H9 (cell line): ENCODE results near the gene COX7B2. TPM values are rescaled to one million over a fixed set of nuclear protein-coding genes. Genes with fewer than 3 reads are reported as not detected.

ENCODE experiments used
- DNase-seq: peaks from one replicate; pipeline ENCODE4 v3.0.0-alpha.2; 2017
- H2AFZ ChIP-seq: one replicate; pipeline ENCODE4 v1.6.1; 2013; ENCODE audit warnings: mild to moderate bottlenecking, low read length, control low read depth, moderate library complexity
- H2AK5ac ChIP-seq: 2 replicates; pipeline ENCODE4 v1.6.1; 2013; ENCODE audit warnings: low read length, control low read depth, mixed read lengths; ENCODE audit not compliant: insufficient read length
- H2BK120ac ChIP-seq: one replicate; pipeline ENCODE4 v1.6.1; 2013; ENCODE audit warnings: low read depth, mild to moderate bottlenecking, low read length, control low read depth, inconsistent platforms; ENCODE audit not compliant: poor library complexity, severe bottlenecking
- H2BK12ac ChIP-seq: 2 replicates; pipeline ENCODE4 v1.6.1; 2013; ENCODE audit warnings: low read length, control low read depth, mixed read lengths, low read depth; ENCODE audit not compliant: insufficient read length
- H2BK15ac ChIP-seq: 2 replicates; pipeline ENCODE4 v1.6.1; 2013; ENCODE audit warnings: low read depth, low read length, control low read depth
- H2BK20ac ChIP-seq: one replicate; pipeline ENCODE4 v1.6.1; 2013; ENCODE audit warnings: low read depth, mild to moderate bottlenecking, low read length, control low read depth, inconsistent platforms; ENCODE audit not compliant: poor library complexity, severe bottlenecking
- H2BK5ac ChIP-seq: 2 replicates; pipeline ENCODE4 v1.6.1; 2013; ENCODE audit warnings: low read length, control low read depth, mixed read lengths; ENCODE audit not compliant: insufficient read length
- H3K14ac ChIP-seq: 2 replicates; pipeline ENCODE4 v1.6.1; 2013; ENCODE audit warnings: low read length, control low read depth; ENCODE audit not compliant: insufficient read depth
- H3K18ac ChIP-seq: 2 replicates; pipeline ENCODE4 v1.6.1; 2013; ENCODE audit warnings: low read depth, mild to moderate bottlenecking, mixed read lengths, low read length, control low read depth; ENCODE audit not compliant: insufficient read length
- H3K23ac ChIP-seq: 2 replicates; pipeline ENCODE4 v1.6.1; 2013; ENCODE audit warnings: low read length, control low read depth, mixed read lengths, low read depth; ENCODE audit not compliant: insufficient read length
- H3K23me2 ChIP-seq: 2 replicates; pipeline ENCODE4 v1.6.1; 2013; ENCODE audit warnings: low read depth, mild to moderate bottlenecking, mixed read lengths, low read length, control low read depth; ENCODE audit not compliant: insufficient read length, poor library complexity, severe bottlenecking
- H3K27ac ChIP-seq: 2 replicates; pipeline ENCODE4 v1.5.1; 2013; ENCODE audit warnings: low read length, control low read depth, mixed read lengths, low read depth; ENCODE audit not compliant: insufficient read length
- H3K27me3 ChIP-seq: 2 replicates; pipeline ENCODE4 v1.6.1; 2013; ENCODE audit warnings: low read length, control low read depth, inconsistent platforms; ENCODE audit not compliant: insufficient read depth
- H3K4ac ChIP-seq: 2 replicates; pipeline ENCODE4 v1.6.1; 2013; ENCODE audit warnings: low read depth, mild to moderate bottlenecking, control low read depth, inconsistent platforms, low read length, moderate library complexity
- H3K4me1 ChIP-seq: 2 replicates; pipeline ENCODE4 v1.6.1; 2013; ENCODE audit warnings: low read length, control low read depth, inconsistent platforms; ENCODE audit not compliant: insufficient read depth
- H3K4me2 ChIP-seq: 2 replicates; pipeline ENCODE4 v1.6.1; 2013; ENCODE audit warnings: low read length, control low read depth, mixed read lengths; ENCODE audit not compliant: insufficient read length, insufficient read depth
- H3K56ac ChIP-seq: 2 replicates; pipeline ENCODE4 v1.6.1; 2013; ENCODE audit warnings: low read depth, mild to moderate bottlenecking, mixed read lengths, low read length, control low read depth; ENCODE audit not compliant: insufficient read length
- H3K79me1 ChIP-seq: 2 replicates; pipeline ENCODE4 v1.6.1; 2013; ENCODE audit warnings: low read depth, mild to moderate bottlenecking, moderate library complexity, low read length, control low read depth, inconsistent platforms; ENCODE audit not compliant: insufficient read depth, poor library complexity, severe bottlenecking
- H3K79me2 ChIP-seq: 2 replicates; pipeline ENCODE4 v1.6.1; 2013; ENCODE audit warnings: low read length, control low read depth, inconsistent platforms; ENCODE audit not compliant: insufficient read depth
- H3K9ac ChIP-seq: 2 replicates; pipeline ENCODE4 v1.6.1; 2013; ENCODE audit warnings: low read length, control low read depth, mixed read lengths; ENCODE audit not compliant: insufficient read length; ENCODE audit errors: extremely low read depth
- H3K9me3 ChIP-seq: one replicate; pipeline ENCODE4 v1.6.1; 2013; ENCODE audit warnings: low read depth, low read length, inconsistent platforms; ENCODE audit not compliant: control insufficient read depth
- H3T11ph ChIP-seq: one replicate; pipeline ENCODE4 v1.6.1; 2013; ENCODE audit warnings: mild to moderate bottlenecking, low read length, control low read depth, inconsistent platforms
- H4K20me1 ChIP-seq: one replicate; pipeline ENCODE4 v1.6.1; 2013; ENCODE audit not compliant: control insufficient read depth, insufficient read length, insufficient read depth
- H4K5ac ChIP-seq: 2 replicates; pipeline ENCODE4 v1.6.1; 2013; ENCODE audit warnings: low read depth, mild to moderate bottlenecking, mixed read lengths, low read length, control low read depth; ENCODE audit not compliant: insufficient read length
- H4K8ac ChIP-seq: replicated peaks from 2 replicates; pipeline ENCODE4 v1.6.1; 2013; ENCODE audit warnings: low read length, control low read depth, mixed read lengths, low read depth; ENCODE audit not compliant: insufficient read length
- H4K91ac ChIP-seq: 2 replicates; pipeline ENCODE4 v1.6.1; 2013; ENCODE audit warnings: low read depth, mild to moderate bottlenecking, moderate library complexity, mixed read lengths, low read length, control low read depth; ENCODE audit not compliant: insufficient read length
- H3K27ac Mint-ChIP-seq, 3 experiments: 2 replicates in 2 of 3; 3 replicates in 1 of 3; pipeline ENCODE4 v1.8.0; 2020 to 2021; ENCODE audit warnings: mixed read lengths in 3 of 3, mild to moderate bottlenecking in 1 of 3, moderate library complexity in 1 of 3
- H3K27me3 Mint-ChIP-seq: 2 replicates; pipeline ENCODE4 v1.8.0; 2021; ENCODE audit warnings: low read depth, mild to moderate bottlenecking, moderate library complexity, mixed read lengths
- H3K36me3 Mint-ChIP-seq, 3 experiments: 2 replicates in 2 of 3; 3 replicates in 1 of 3; pipeline ENCODE4 v1.8.0; 2020 to 2021; ENCODE audit warnings: low read depth in 3 of 3, mixed read lengths in 3 of 3; ENCODE audit not compliant: insufficient read depth in 1 of 3
- H3K4me1 Mint-ChIP-seq, 2 experiments: 2 replicates each; pipeline ENCODE4 v1.8.0; 2020; ENCODE audit warnings: mixed read lengths in 2 of 2
- H3K4me3 Mint-ChIP-seq, 2 experiments: 2 replicates in 1 of 2; 3 replicates in 1 of 2; pipeline ENCODE4 v1.8.0; 2020 to 2021; ENCODE audit warnings: mild to moderate bottlenecking in 2 of 2, mixed read lengths in 2 of 2, moderate library complexity in 1 of 2
- H3K9me3 Mint-ChIP-seq, 2 experiments: 2 replicates in 1 of 2; 3 replicates in 1 of 2; pipeline ENCODE4 v1.8.0; 2020; ENCODE audit warnings: mild to moderate bottlenecking in 2 of 2, mixed read lengths in 2 of 2, moderate library complexity in 1 of 2
- CTCF ChIP-seq: fragments of 200-600 bp; sonication (generic); conservative IDR thresholded peaks from 3 replicates; pipeline ENCODE4 v1.8.0; 2021; ENCODE audit warnings: antibody characterized with exemption, mild to moderate bottlenecking
- WGBS: extraction: QIAGEN DNeasy Blood & Tissue Kit; methylation state at CpG from one replicate; pipeline ENCODE4 v1.1.7; 2013; ENCODE audit warnings: missing lambda C conversion rate, low lambda C conversion rate, mixed read lengths; ENCODE audit not compliant: insufficient read length; ENCODE audit errors: extremely low coverage; 5-methylcytosine and 5-hydroxymethylcytosine counted together
- total RNA-seq: library from RNA; stranded (reverse); gene quantifications from 2 replicates; pipeline ENCODE4 v1.2.1, GENCODE V29; 2021

COX7B2 gene
- total RNA-seq, 1 experiment from 2014 or later, result not detected

- Histone ChIP-seq H3T11ph (no peak overlapping the region), H2BK12ac (no peak overlapping the region), H3K23me2 (no peaks in the 10 kb centered on the region), H2BK120ac (no peak overlapping the region), H3K4ac (no peak overlapping the region), H3K9me3 (no peaks in the 10 kb centered on the region), H4K8ac (no peak overlapping the region), H3K14ac (no peak overlapping the region), H3K23ac (no peak overlapping the region), H2BK20ac (no peak overlapping the region), H4K91ac (no peak overlapping the region), H2AK5ac (no peak overlapping the region), H2AFZ (no peak overlapping the region), H3K79me1 (no peaks in the 10 kb centered on the region), H2BK5ac (no peak overlapping the region), H3K79me2 (no peaks in the 10 kb centered on the region), H3K27me3 (no peaks in the 10 kb centered on the region), H3K56ac (no peak overlapping the region), H3K4me1 (no peaks in the 10 kb centered on the region), H2BK15ac (no peak overlapping the region), H3K18ac (no peak overlapping the region), H3K4me2 (no peak overlapping the region), H4K20me1 (no peaks in the 10 kb centered on the region), H3K9ac (no peak overlapping the region), H4K5ac (no peak overlapping the region), H3K27ac (no peak overlapping the region)
- no peak for DNase-seq
- Mint-ChIP-seq H3K4me3 (no peak overlapping the region), H3K4me1 (no peaks in the 10 kb centered on the region), H3K36me3 (no peaks in the 10 kb centered on the region), H3K9me3 (no peaks in the 10 kb centered on the region), H3K27me3 (no peaks in the 10 kb centered on the region), H3K27ac (no peak overlapping the region)
- WGBS, result no CpG with 5 or more reads among the region's 3 CpGs
- no peak for TF ChIP-seq CTCF
Observed at GRCh38 chr4:46933686-46934085, 24.6 kb upstream of the COX7B2 start.
